C4-2B (cell line): ENCODE data around the gene HIPK1.

ENCODE experiments used
- ZFX ChIP-seq: fragments of 450-650 bp; IDR thresholded peaks from 2 replicates; pipeline ENCODE4 v1.6.1; 2017
- TF ChIP-seq, protein P1 (sequence below): fragments of 450-650 bp; conservative IDR thresholded peaks from 2 replicates; pipeline ENCODE4 v1.5.1; 2017; ENCODE audit warnings: mild to moderate bottlenecking

DNA sequence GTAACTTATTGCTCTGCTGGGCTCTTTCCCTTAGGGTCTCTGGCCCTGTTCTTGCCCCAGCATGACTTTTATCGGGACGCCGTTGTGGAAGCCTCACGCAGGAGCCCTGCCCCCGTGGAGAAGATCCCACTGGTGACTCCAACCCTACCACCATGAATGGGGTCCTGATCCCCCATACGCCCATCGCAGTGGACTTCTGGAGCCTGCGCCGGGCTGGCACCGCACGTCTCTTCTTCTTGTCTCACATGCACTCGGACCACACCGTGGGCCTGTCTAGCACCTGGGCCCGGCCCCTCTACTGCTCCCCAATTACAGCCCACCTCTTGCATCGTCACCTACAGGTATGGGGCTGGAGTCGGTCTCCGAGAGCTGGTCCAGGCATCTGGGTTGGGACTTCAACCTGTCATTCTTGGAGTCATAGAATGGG, 23.7 kb upstream of the HIPK1 start:
- TF ChIP-seq, protein P1, sequence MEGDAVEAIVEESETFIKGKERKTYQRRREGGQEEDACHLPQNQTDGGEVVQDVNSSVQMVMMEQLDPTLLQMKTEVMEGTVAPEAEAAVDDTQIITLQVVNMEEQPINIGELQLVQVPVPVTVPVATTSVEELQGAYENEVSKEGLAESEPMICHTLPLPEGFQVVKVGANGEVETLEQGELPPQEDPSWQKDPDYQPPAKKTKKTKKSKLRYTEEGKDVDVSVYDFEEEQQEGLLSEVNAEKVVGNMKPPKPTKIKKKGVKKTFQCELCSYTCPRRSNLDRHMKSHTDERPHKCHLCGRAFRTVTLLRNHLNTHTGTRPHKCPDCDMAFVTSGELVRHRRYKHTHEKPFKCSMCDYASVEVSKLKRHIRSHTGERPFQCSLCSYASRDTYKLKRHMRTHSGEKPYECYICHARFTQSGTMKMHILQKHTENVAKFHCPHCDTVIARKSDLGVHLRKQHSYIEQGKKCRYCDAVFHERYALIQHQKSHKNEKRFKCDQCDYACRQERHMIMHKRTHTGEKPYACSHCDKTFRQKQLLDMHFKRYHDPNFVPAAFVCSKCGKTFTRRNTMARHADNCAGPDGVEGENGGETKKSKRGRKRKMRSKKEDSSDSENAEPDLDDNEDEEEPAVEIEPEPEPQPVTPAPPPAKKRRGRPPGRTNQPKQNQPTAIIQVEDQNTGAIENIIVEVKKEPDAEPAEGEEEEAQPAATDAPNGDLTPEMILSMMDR: no peak; the same call in none of the 2 replicates
- TF ChIP-seq ZFX: peak; percentile 60
